Trophoblast cell (in vitro differentiated cells and primary cell): ENCODE data around the gene IL36A.

Experiments used
- DNase-seq, 2 donors: peaks; one replicate each; pipeline ENCODE4 v3.0.0-alpha.2; 2016
- H2AFZ ChIP-seq: 2 replicates; pipeline ENCODE4 v1.6.1; 2013; ENCODE audit warnings: low read length, moderate library complexity, mild to moderate bottlenecking; ENCODE audit not compliant: insufficient read depth, poor library complexity
- H2AK5ac ChIP-seq: 2 replicates; pipeline ENCODE4 v1.6.1; 2013; ENCODE audit warnings: mild to moderate bottlenecking, low read length
- H2BK120ac ChIP-seq: 2 replicates; pipeline ENCODE4 v1.6.1; 2013; ENCODE audit warnings: low read length, mild to moderate bottlenecking, moderate library complexity; ENCODE audit not compliant: insufficient read depth, poor library complexity
- H2BK12ac ChIP-seq: 2 replicates; pipeline ENCODE4 v1.6.1; 2013; ENCODE audit warnings: mild to moderate bottlenecking, low read length, moderate library complexity
- H2BK5ac ChIP-seq: 2 replicates; pipeline ENCODE4 v1.6.1; 2013; ENCODE audit warnings: low read length, low read depth, moderate library complexity, mild to moderate bottlenecking; ENCODE audit not compliant: poor library complexity
- H3K14ac ChIP-seq: 2 replicates; pipeline ENCODE4 v1.6.1; 2013; ENCODE audit warnings: mild to moderate bottlenecking, low read length
- H3K18ac ChIP-seq: 2 replicates; pipeline ENCODE4 v1.6.1; 2013; ENCODE audit warnings: mild to moderate bottlenecking, low read length
- H3K23ac ChIP-seq: 2 replicates; pipeline ENCODE4 v1.6.1; 2013; ENCODE audit warnings: low read length
- H3K27ac ChIP-seq: 2 replicates; pipeline ENCODE4 v1.5.1; 2013; ENCODE audit warnings: low read depth, mild to moderate bottlenecking, inconsistent platforms, low read length, moderate library complexity
- H3K27me3 ChIP-seq: 2 replicates; pipeline ENCODE4 v1.6.1; 2013; ENCODE audit warnings: inconsistent platforms, mild to moderate bottlenecking, low read length, moderate library complexity; ENCODE audit not compliant: insufficient read depth
- H3K36me3 ChIP-seq, 2 experiments: 1 replicate in 1 of 2; 2 replicates in 1 of 2; pipeline ENCODE4 v1.6.1; 2013; ENCODE audit warnings: low read length in 2 of 2, mild to moderate bottlenecking in 2 of 2, moderate library complexity in 1 of 2; ENCODE audit not compliant: insufficient read depth in 2 of 2, control insufficient read depth in 1 of 2
- H3K4ac ChIP-seq: 2 replicates; pipeline ENCODE4 v1.6.1; 2013; ENCODE audit warnings: low read depth, mild to moderate bottlenecking, low read length, moderate library complexity
- H3K4me1 ChIP-seq, 2 experiments: 1 replicate in 1 of 2; 2 replicates in 1 of 2; pipeline ENCODE4 v1.6.1; 2013; ENCODE audit warnings: low read length in 2 of 2, mild to moderate bottlenecking in 2 of 2, moderate library complexity in 1 of 2; ENCODE audit not compliant: insufficient read depth in 2 of 2, control insufficient read depth in 1 of 2
- H3K4me2 ChIP-seq: 2 replicates; pipeline ENCODE4 v1.6.1; 2013; ENCODE audit warnings: inconsistent platforms, mild to moderate bottlenecking, low read length, moderate library complexity
- H3K4me3 ChIP-seq: 2 replicates; pipeline ENCODE4 v1.5.1; 2013; ENCODE audit warnings: mild to moderate bottlenecking, low read depth, low read length, inconsistent platforms
- H3K79me1 ChIP-seq: one replicate; pipeline ENCODE4 v1.6.1; 2013; ENCODE audit warnings: low read length
- H3K79me2 ChIP-seq: 2 replicates; pipeline ENCODE4 v1.6.1; 2013; ENCODE audit warnings: low read length, mild to moderate bottlenecking; ENCODE audit not compliant: control insufficient read depth, insufficient read depth, poor library complexity
- H3K9ac ChIP-seq: 2 replicates; pipeline ENCODE4 v1.6.1; 2013; ENCODE audit warnings: mild to moderate bottlenecking, low read length
- H3K9me3 ChIP-seq: 2 replicates; pipeline ENCODE4 v1.6.1; 2013; ENCODE audit warnings: low read depth, mild to moderate bottlenecking, control low read depth, inconsistent platforms, low read length; ENCODE audit not compliant: insufficient read depth
- H4K12ac ChIP-seq: 2 replicates; pipeline ENCODE4 v1.6.1; 2013; ENCODE audit warnings: low read depth, mild to moderate bottlenecking, low read length, moderate library complexity
- H4K8ac ChIP-seq: 2 replicates; pipeline ENCODE4 v1.6.1; 2013; ENCODE audit warnings: low read depth, mild to moderate bottlenecking, low read length, moderate library complexity
- H4K91ac ChIP-seq: one replicate; pipeline ENCODE4 v1.6.1; 2013; ENCODE audit warnings: low read depth, mild to moderate bottlenecking, low read length, moderate library complexity
- WGBS: extraction: QIAGEN DNeasy Blood & Tissue Kit; methylation state at CpG from one replicate; pipeline ENCODE4 v1.1.7; 2013; ENCODE audit warnings: missing lambda C conversion rate; ENCODE audit not compliant: insufficient read length, insufficient coverage; ENCODE audit errors: extremely low coverage; 5-methylcytosine and 5-hydroxymethylcytosine counted together

The IL36A gene

GRCh38 chr2:113015042-113015441, 9.8 kb downstream of the IL36A start:
- Histone ChIP-seq H3K18ac (no peak overlapping the region), H3K4me1 (no peaks in the 10 kb centered on the region), H3K79me1 (no peaks in the 10 kb centered on the region), H3K4me3 (no peak overlapping the region), H4K8ac (no peak overlapping the region), H2AK5ac (no peak overlapping the region), H3K4me2 (no peak overlapping the region), H3K9me3 (peaks cover 2% of the 10 kb centered on the region), H3K27me3 (no peaks in the 10 kb centered on the region), H3K4ac (no peak overlapping the region), H4K12ac (no peak overlapping the region), H3K23ac (no peak overlapping the region), H3K79me2 (no peaks in the 10 kb centered on the region), H2BK12ac (no peak overlapping the region), H2AFZ (no peak overlapping the region), H3K14ac (no peak overlapping the region), H2BK120ac (no peak overlapping the region), H3K27ac (no peak overlapping the region), H3K36me3 (no peaks in the 10 kb centered on the region), H2BK5ac (no peak overlapping the region), H3K9ac (no peak overlapping the region), H4K91ac (no peak overlapping the region)
- no CpG with 5 or more reads among the region's 1 CpG for WGBS
- DNase-seq = no peak

DNA sequence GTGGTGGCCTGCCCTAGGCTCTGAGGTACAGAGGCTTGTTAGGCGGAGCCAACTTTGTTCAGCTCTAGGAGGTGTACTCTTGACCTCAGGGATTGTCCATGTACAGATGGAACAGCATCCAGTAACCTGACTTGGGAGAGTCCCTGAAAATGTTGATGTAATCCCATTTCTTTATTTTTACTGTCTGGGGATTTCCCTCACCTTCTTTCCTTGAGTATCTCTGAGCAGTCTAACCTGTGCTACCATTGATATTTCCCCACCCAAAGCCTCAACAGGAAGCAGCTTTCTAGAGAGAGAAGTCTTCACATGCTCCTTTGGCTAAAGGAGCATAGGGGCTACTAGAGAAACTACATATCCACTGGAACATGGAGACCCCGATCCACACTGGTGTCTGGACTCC, 10.4 kb downstream of the IL36A start:
- no peak overlapping the region for H3K27ac ChIP-seq
- no peak overlapping the region for H2AFZ ChIP-seq
- H3K18ac ChIP-seq = no peak overlapping the region
- no peak overlapping the region for H3K4me2 ChIP-seq
- no peaks in the 10 kb centered on the region for H3K4me1 ChIP-seq
- no peaks in the 10 kb centered on the region for H3K79me1 ChIP-seq
- no peak overlapping the region for H2BK12ac ChIP-seq
- no peak overlapping the region for H3K14ac ChIP-seq
- no peak overlapping the region for H3K23ac ChIP-seq
- H4K12ac ChIP-seq = no peak overlapping the region
- H3K9me3 ChIP-seq = peaks cover 2% of the 10 kb centered on the region
- DNase-seq = no peak
- H2AK5ac ChIP-seq = no peak overlapping the region
- no peak overlapping the region for H3K4ac ChIP-seq
- H3K79me2 ChIP-seq = no peaks in the 10 kb centered on the region
- no peak overlapping the region for H4K91ac ChIP-seq
- no peak overlapping the region for H4K8ac ChIP-seq
- no peaks in the 10 kb centered on the region for H3K27me3 ChIP-seq
- no peak overlapping the region for H2BK120ac ChIP-seq
- H3K9ac ChIP-seq = no peak overlapping the region
- no peak overlapping the region for H2BK5ac ChIP-seq
- H3K4me3 ChIP-seq = no peak overlapping the region
- WGBS = no CpG with 5 or more reads among the region's 2 CpGs
- no peaks in the 10 kb centered on the region for H3K36me3 ChIP-seq

DNA sequence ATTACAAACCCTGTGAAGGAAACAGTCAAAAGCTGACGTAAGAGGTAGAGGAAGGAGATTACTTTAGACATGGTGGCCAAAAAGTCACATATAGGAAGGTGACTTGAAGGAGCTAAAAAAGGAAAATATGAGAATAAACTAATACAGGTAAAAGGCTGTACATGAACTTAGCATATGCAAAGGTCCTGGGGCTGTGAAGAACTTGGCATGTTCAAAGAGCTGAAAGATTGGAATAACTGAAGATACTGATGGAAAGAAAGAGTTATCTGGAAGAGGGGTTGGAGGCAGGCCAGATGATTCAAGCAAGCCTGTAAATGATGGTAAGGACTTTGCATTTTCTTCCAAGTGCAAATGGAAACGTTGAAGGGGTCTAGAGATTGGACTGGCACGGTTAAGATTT, 13.2 kb downstream of the IL36A start:
- Histone ChIP-seq H4K8ac (no peak overlapping the region), H3K4me1 (no peaks in the 10 kb centered on the region), H3K4ac (no peak overlapping the region), H2BK120ac (no peak overlapping the region), H3K18ac (no peak overlapping the region), H3K79me1 (no peaks in the 10 kb centered on the region), H3K14ac (no peak overlapping the region), H3K27me3 (no peaks in the 10 kb centered on the region), H2AFZ (no peak overlapping the region), H3K79me2 (no peaks in the 10 kb centered on the region), H4K12ac (no peak overlapping the region), H3K23ac (no peak overlapping the region), H3K4me2 (no peak overlapping the region), H3K9ac (no peak overlapping the region), H3K9me3 (peaks cover 2% of the 10 kb centered on the region), H3K36me3 (no peaks in the 10 kb centered on the region), H2BK5ac (no peak overlapping the region), H2AK5ac (no peak overlapping the region), H3K27ac (no peak overlapping the region), H2BK12ac (no peak overlapping the region), H4K91ac (no peak overlapping the region), H3K4me3 (no peak overlapping the region)
- no CpG with 5 or more reads among the region's 3 CpGs for WGBS
- DNase-seq = no peak

DNA sequence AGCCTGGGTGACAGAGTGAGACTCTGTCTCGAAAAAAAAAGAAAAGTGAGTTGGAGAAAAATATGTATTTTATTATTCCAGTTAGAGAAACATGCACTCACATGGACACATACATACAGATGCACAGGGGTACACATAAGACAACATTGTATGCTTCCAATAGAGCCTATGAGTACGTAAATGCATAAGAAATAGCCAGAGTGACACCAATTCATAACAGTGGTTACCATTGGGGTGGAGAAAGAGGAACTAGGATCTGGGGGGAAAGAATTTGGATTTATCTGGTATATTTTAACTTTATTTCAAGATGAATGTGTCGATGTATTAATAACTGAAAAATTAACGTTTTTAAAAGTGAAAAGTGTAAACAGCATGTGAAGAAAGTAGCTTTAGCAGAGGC, 16.1 kb downstream of the IL36A start:
- H3K4ac ChIP-seq = no peak overlapping the region
- no peaks in the 10 kb centered on the region for H3K27me3 ChIP-seq
- H2AFZ ChIP-seq = no peak overlapping the region
- H4K12ac ChIP-seq = no peak overlapping the region
- H3K36me3 ChIP-seq = no peaks in the 10 kb centered on the region
- no peak overlapping the region for H3K9ac ChIP-seq
- H3K14ac ChIP-seq = no peak overlapping the region
- H3K79me1 ChIP-seq = no peaks in the 10 kb centered on the region
- H3K4me2 ChIP-seq = no peak overlapping the region
- no peak overlapping the region for H4K91ac ChIP-seq
- H2BK12ac ChIP-seq = no peak overlapping the region
- no peak overlapping the region for H2BK120ac ChIP-seq
- H3K4me1 ChIP-seq = no peaks in the 10 kb centered on the region
- no peak overlapping the region for H2BK5ac ChIP-seq
- no peak overlapping the region for H3K4me3 ChIP-seq
- H3K9me3 ChIP-seq = no peaks in the 10 kb centered on the region
- no peak overlapping the region for H4K8ac ChIP-seq
- WGBS = 100% methylated on average over 2 of the region's 4 CpGs
- H3K79me2 ChIP-seq = no peaks in the 10 kb centered on the region
- no peak for DNase-seq
- no peak overlapping the region for H3K18ac ChIP-seq
- H2AK5ac ChIP-seq = no peak overlapping the region
- no peak overlapping the region for H3K27ac ChIP-seq
- no peak overlapping the region for H3K23ac ChIP-seq
